ENCODE results near the gene DCDC1. TPM values are rescaled to one million over a fixed set of nuclear protein-coding genes. Genes with fewer than 3 reads are reported as not detected.
A peak's percentile ranks its signal among the peaks of the same experiment; 100 is the strongest.
"Not testable (repeated sequence)": the region's sequence is repeated elsewhere in the genome, so short reads cannot be mapped to it uniquely, and the experiment has no call there.

The DCDC1 gene
- total RNA-seq, 1 donor, result 0.18 TPM

GRCh38 chr11:31301549-31302510 lies 67.7 kb downstream of the DCDC1 start:
- no peak for TF ChIP-seq CTCF (IDR thresholded peaks at IDR 0.05; ENCODE audit: insufficient read depth, low read length)
- no peak overlapping the region for H3K4me3 ChIP-seq (ENCODE audit: low read depth, low read length)
- no peak for DNase-seq (ENCODE audit: low read depth)

GRCh38 chr11:31295308-31295707 lies 74.2 kb downstream of the DCDC1 start:
- TF ChIP-seq CTCF (IDR thresholded peaks at IDR 0.05; ENCODE audit: insufficient read depth, low read length), result no peak
- DNase-seq (ENCODE audit: low read depth), result no peak
- no peak overlapping the region for H3K4me3 ChIP-seq (ENCODE audit: low read depth, low read length)

- not testable (repeated sequence) for H3K4me3 ChIP-seq (ENCODE audit: low read depth, low read length); DNase-seq (ENCODE audit: low read depth)
Observed at GRCh38 chr11:31273527-31273926, 96.0 kb downstream of the DCDC1 start.

GRCh38 chr11:31267720-31268119 lies 101.8 kb downstream of the DCDC1 start:
- DNase-seq (ENCODE audit: low read depth), result no peak
- no peak overlapping the region for H3K4me3 ChIP-seq (ENCODE audit: low read depth, low read length)
- no peak for TF ChIP-seq CTCF (IDR thresholded peaks at IDR 0.05; ENCODE audit: insufficient read depth, low read length)

GRCh38 chr11:31264834-31265233 lies 104.7 kb downstream of the DCDC1 start:
- H3K4me3 ChIP-seq (ENCODE audit: low read depth, low read length), result no peak overlapping the region
- DNase-seq (ENCODE audit: low read depth), result no peak
- TF ChIP-seq CTCF (IDR thresholded peaks at IDR 0.05; ENCODE audit: insufficient read depth, low read length), result no peak

- TF ChIP-seq CTCF (IDR thresholded peaks at IDR 0.05; ENCODE audit: insufficient read depth, low read length), result no peak
- DNase-seq (ENCODE audit: low read depth), result peak; percentile 31
- no peak overlapping the region for H3K4me3 ChIP-seq (ENCODE audit: low read depth, low read length)
Observed at GRCh38 chr11:31262761-31263160, 106.8 kb downstream of the DCDC1 start.

- H3K4me3 ChIP-seq (ENCODE audit: low read depth, low read length), result no peak overlapping the region
- no peak for DNase-seq (ENCODE audit: low read depth)
- TF ChIP-seq CTCF (IDR thresholded peaks at IDR 0.05; ENCODE audit: insufficient read depth, low read length), result no peak
Observed at GRCh38 chr11:31259797-31260196, 109.7 kb downstream of the DCDC1 start.
